ENCODE results near the gene GOLGA8H.
"Not testable (repeated sequence)": the region's sequence is repeated elsewhere in the genome, so short reads cannot be mapped to it uniquely, and the experiment has no call there.

GRCh38 chr15:30580716-30581115, 23.1 kb upstream of the GOLGA8H start:
- not testable (repeated sequence) for TF ChIP-seq POLR2A (IDR thresholded peaks at IDR 0.05; ENCODE audit: borderline replicate concordance, extremely low read depth, insufficient read depth, insufficient read length); CTCF (IDR thresholded peaks at IDR 0.05 in 2 of 3, conservative IDR thresholded peaks at IDR 0.05 in 1 of 3; ENCODE audit: borderline replicate concordance in 1 of 3, insufficient read depth in 1 of 3, low read depth in 2 of 3, low read length in 2 of 3); YY1 (IDR thresholded peaks at IDR 0.05; ENCODE audit: extremely low read depth, insufficient replicate concordance, low read depth, low read length); EZH2 (IDR thresholded peaks at IDR 0.05); ATF3 (IDR thresholded peaks at IDR 0.05); SP1 (IDR thresholded peaks at IDR 0.05; ENCODE audit: low read depth); MAX (IDR thresholded peaks at IDR 0.05); EZH2phosphoT487 (IDR thresholded peaks at IDR 0.05; ENCODE audit: borderline replicate concordance); SRF (IDR thresholded peaks at IDR 0.05; ENCODE audit: low read depth); JUND (IDR thresholded peaks at IDR 0.05); CEBPB (IDR thresholded peaks at IDR 0.05; ENCODE audit: low read depth); POLR2AphosphoS5 (IDR thresholded peaks at IDR 0.05; ENCODE audit: low read depth, low read length)
